Suppressor macrophage (primary cell): Measurements from ENCODE around the gene FDX2.
"Not testable (repeated sequence)": the region's sequence is repeated elsewhere in the genome, so short reads cannot be mapped to it uniquely, and the experiment has no call there.

Experiments
- DNase-seq, 4 experiments: peaks; one replicate each; pipeline ENCODE4 v3.0.0-alpha.2; 2020 to 2022
- total RNA-seq, 17 experiments: gene quantifications; one replicate each; lab custom pipeline; 2026; ENCODE audit warnings: mixed read lengths in 6 of 17, inconsistent platforms in 3 of 17; lab: John Stamatoyannopoulos, UW

FDX2 gene
- total RNA-seq: 0 to 0.11 (median 0) reads per million in 17 experiments

GRCh38 chr19:10315335-10316214, at the start of gene FDX2:
Gene FDX2 (minus strand): TSS chr19:10316015. CDS start chr19:10315996, 19 bp downstream.
- DNase-seq: peak; percentile 85 to 94 (median 89)

DNA sequence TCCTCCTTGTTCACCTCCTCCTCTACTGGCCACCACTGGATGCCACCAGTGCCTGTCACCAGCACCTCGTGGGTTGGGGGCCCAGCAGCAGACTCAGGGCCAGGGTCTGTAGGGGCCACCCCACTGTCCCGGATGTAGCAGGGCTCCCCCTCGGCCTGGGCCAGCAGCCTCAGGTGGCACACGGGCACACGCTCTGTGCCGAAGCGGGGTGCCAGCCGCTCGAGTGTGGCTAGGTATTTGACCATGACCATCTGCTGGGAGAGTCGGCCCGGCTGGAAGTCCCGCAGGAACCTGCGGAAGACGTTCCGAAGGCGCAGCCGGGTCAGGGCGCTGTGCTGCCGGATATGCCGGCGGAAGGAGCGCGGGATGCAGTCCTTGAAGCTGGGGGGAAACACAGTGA, 49.7 kb upstream of the FDX2 start:
- no peak for DNase-seq

GRCh38 chr19:10364644-10365043, 48.8 kb upstream of the FDX2 start:
- DNase-seq: no peak

- DNase-seq: no peak
Measured at GRCh38 chr19:10363789-10364281, 48.0 kb upstream of the FDX2 start.

GRCh38 chr19:10362259-10362658, 46.4 kb upstream of the FDX2 start:
- DNase-seq: no peak

GRCh38 chr19:10361569-10362011, 45.8 kb upstream of the FDX2 start:
- no peak for DNase-seq

DNA sequence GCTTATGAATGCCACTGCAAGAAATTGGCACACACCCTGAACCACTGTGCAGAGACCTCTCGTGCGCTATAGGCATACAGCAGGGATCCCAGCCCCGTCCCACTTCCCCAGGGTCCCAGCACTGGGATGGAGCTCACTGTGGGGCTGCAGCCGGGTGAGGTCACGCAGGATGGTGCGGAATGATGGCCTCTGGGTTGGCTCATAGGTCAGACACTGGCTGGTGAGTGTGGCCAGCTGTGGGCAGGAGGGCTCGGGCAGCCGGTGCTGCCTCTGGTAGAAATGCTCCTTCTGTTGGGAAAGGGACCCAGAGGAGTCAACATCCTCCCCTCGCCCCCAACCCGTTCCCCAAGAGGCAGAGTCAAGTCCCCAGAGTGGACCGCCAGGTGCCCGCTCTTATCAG, 40.6 kb upstream of the FDX2 start:
- DNase-seq: no peak

DNA sequence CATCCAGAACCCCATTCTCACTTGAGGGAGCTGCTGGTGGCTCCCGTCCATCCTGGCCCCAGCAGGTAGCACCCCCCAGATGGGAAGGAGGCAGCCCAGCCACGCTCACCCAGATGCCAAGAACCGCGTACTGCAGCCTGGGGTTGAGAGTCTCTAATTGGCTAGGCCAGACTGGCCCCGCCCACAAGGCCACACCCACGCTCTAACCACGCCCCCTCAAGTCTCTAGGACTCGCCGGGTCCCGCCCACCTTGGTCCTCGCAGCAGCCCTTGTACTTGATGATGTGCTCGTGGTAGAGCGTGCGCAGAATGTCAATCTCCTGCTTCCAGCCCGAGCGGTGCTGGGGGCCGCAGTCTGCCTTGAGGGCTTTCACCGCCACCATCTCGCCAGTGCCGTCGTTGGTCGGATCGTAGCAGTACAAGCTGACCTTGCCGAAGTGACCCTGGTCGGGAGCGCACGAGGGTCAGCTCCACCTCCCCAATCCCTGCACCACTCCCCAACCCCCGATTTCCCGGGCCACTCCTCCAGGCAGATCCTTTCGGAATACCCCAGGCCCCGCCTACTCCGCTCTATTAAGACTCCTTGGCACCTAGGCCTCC, 38.1 kb upstream of the FDX2 start:
- peak in 3 of 4 experiments; percentile 15 to 32 (median 17) for DNase-seq

DNA sequence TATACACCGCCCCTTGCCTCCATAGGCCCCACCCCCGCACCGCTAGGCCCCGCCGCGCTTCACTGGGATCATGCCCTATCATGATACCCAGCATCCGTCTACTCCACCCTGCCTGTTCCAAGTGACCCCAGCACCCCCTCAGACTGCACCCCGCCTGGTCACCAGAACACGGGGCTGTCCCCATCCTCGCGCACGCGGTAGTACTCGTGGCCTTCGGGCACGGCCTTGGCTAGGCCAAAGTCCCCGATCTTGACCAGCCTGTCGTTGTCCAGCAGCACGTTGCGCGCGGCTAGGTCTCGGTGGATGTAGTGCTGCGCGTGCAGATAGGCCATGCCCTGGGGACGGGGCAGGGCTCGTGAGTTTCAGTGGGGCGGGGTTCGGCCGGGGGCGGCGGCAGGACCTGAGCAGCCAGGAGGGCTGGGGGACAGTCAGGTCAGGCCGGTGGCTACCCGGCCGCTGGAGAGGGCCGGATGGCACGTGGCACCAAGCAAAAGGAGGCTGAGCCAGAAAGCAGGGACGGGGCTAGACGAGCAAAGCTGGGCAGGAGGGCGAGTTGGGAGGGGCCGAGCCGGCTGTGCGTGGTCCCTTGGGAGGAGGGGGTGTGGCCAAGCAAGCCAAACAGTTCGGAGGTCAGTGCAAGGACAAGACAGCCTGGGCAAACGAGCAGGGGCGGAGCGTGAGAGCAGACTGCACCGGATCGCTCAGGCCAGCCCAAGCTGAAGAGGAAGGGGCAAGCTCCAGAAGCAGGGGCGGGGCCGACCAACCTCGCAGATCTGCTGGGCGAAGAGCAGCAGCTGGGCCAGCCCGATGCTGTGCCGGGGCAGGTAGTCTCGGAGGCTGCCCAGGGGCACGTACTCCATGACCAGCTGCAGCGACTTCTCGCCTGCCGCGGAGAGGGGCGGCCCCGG, 37.2 kb upstream of the FDX2 start:
- DNase-seq: no peak

- DNase-seq: peak; percentile 83 to 95 (median 88)
Measured at GRCh38 chr19:10346509-10346908, 30.7 kb upstream of the FDX2 start.

DNA sequence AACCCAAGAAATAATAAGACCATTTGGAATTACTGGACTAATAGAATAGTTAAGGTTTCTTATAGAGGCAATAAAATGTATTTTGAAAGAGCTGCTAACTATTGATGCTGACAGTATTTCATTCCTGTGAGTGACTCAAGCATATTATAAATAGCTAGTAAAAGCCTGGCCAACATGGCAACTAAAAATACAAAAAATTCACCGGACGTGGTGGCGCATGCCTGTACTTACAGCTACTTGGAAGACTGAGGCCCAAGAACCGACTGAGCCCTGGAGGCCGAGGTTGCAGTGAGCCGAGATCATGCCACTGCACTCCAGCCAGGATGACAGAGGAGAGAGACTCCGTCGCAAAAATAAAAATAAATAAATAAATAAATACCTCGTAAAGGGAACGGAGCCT, 29.0 kb upstream of the FDX2 start:
- no peak for DNase-seq

DNA sequence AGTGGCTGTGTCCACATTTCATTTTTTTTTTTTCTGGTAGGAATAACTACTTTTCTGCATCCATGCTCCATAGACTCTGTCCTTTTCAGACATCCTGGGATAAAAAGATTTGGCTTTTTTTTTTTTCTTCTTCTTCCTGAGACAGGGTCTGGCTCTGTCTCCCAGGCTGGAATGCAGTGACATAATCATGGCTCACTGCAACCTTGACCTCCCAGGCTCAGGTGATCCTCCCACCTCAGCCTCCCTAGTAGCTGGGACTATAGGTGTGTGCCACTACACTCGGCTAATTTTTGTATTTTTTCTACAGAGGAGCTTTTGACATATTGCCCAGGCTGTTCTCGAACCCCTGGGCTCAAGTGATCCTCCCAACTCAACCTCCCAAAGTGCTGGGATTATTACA, 27.7 kb upstream of the FDX2 start:
- DNase-seq: no peak

DNA sequence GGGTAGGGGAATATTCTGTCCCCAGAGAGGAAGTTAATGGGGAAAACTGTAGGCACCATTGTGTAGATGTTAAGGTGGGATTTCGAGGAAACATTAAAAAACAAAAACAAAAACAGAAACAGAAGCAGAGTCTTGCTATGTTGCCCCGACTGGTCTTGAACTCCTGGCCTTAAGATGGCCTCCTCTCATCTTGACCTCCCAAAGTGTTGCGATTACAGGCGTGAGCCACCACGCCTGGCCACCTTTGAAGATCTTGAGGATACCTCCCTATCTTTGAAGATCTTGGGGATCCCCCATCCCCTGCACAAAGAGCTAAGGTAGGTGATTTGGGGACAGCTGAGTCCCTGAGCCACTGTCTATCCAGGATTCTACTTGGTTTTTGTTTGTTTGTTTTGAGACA, 24.2 kb upstream of the FDX2 start:
- no peak for DNase-seq

DNA sequence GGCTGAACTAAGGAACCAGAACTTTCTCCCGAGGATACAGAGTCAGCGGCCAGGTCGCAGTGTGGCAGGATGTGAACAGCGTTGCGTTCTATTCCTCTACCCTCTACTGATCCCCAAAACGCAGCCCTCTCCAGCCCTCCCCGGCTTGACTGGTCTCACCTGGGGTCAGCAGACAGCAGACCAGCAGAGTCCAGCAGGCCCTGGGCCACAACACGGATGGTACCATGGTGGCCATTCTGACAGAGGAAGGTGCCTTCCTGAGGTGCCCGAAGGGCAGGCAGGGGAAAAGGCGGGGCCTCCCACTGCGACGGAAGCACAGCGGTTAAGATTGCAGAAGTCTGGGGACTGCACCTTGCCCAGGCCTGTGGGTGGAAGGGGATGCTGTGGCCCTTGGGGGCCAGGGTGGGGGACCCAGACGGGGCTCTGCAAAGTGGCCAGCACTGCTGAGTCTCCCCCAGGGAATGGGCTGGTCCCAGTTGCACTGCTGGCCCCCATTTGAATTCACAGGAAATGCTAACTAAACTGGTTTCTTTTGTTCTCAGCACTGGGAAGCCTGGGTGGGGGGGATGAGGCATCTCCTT, 23.7 kb upstream of the FDX2 start, which contains the start of gene ICAM3:
ICAM3 (minus strand) TSS at position 245 of the 581 bp plus-strand sequence; CDS start at position 235, 10 bp downstream.
- DNase-seq: peak; percentile 35 to 75 (median 59)

- DNase-seq: no peak
Measured at GRCh38 chr19:10338940-10339339, 23.1 kb upstream of the FDX2 start.

- DNase-seq: not testable (repeated sequence)
Measured at GRCh38 chr19:10336725-10337124, 20.9 kb upstream of the FDX2 start.

DNA sequence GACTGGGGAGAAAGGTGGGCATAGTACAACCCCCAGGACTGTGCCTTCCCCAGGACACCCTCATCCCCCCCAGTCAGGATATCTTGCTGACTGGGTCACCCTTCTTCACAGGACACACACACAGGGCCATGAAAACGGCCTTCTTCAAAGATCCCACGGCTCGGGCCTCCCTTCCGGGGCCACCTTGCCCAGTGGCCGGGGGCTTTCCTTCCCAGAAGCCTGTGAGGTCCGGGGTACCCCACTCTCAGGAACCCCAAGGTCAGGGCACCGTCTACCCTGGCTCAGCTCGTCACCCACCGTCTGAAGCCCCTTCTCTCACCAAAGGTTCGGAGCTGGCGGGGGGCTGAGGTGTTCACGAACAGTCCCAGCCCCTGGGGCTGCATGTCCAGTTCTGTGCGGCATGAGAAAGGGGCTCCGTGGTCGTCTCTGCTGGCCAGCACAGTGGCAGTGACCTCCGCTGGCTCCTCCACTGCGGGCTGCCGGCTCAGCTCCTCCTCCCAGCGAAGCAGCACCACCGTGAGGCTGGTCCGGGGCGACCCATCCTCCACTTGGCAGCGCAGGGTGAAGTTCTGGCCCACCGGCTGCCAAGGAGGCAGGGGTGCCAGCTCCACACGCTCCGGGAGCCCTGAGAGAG, 19.7 kb upstream of the FDX2 start:
- no peak for DNase-seq

DNA sequence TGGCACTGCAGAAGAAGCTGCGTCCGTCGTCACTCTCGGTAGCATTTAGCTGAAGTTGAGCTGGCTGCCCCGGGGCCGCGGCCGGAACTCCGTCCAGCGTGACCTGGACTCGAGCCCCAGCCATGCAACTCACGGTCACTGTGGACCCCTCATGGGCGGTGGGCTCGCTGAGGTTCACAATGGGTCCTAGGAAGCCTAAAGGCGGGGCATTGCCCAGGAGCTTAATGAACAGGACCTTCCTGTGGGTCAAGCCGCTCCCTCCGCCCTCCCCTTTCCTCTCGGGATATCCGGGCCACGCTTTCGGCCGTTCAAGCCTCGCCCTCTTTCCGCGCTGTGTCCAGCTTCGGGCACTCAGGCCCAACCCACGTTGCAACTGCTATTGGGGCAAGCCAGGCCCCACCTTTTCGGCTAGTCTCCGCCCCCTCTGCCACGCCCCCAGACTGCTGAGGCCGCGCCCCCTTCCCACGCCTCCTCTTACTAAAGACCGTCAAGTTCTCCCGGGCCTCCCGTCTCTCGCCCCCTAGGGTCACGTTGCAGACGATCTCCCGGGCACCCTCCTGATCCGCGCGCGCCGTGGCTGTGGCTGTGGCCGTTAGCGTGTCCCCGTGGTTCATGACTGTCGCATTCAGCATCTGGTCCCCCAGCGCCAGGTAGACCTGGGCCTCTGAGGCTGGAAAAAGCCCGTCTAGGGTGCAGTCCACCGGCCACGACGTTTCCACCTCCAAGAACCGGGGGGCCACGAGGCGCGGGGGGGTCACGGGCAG, 19.0 kb upstream of the FDX2 start:
- peak; percentile 51 to 74 (median 55) for DNase-seq

DNA sequence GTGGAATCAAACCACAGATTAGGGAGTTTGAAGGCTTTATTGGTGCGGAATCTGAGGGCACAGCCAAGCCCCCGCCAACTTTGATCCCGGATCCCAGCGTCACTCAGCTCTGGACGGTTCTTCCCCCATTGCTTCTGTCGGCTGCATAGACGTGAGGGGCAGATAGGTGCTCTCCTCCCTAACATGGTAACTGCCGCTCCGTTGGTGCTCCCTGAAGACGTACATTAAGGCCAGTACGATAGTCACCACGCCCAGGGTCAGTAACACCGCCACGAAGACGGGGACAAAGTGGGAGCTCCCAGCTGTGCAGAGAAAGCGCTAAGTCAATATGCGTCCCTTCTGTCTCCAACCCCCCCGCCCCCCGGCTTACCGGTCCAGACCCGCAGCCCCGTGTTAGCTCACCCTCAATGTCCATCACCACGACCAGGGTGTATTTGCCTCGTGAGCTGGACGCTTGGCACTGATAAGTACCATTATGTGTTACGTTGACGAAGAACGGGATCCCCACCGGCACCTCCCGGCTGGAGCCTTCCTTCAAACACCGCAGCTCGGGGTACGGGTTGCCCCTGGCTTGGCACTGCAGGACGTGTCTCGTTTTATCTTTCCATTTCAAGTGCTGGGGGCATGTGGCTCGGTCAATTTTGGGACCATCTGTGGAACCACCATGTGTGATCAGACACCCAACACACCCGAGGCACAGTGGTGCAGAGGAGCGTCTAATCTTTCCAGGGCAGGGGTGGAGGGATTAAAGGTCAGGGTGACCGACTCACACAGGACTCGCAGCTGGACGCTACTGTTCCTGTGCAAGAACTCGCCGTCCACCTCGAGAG, 18.2 kb upstream of the FDX2 start:
- no peak for DNase-seq
